GM11168 (cell line): Measurements from ENCODE around the gene OSBPL10.
"Not testable (repeated sequence)": the region's sequence is repeated elsewhere in the genome, so short reads cannot be mapped to it uniquely, and the experiment has no call there.

Experiments used
- in situ Hi-C: fragments of 300-500 bp; cut with MboI; formaldehyde crosslinking; loops from one replicate; pipeline ENCODE4 v1.12.0; 2022; ENCODE audit warnings: low sequenced_read_pairs; ENCODE audit not compliant: unreplicated experiment

The OSBPL10 gene

GRCh38 chr3:31993843-31994242, 12.8 kb upstream of the OSBPL10 start:
- in situ Hi-C loops = no loop called here

- in situ Hi-C loops = not testable (repeated sequence)
These were observed 11.9 kb upstream of the OSBPL10 start for GRCh38 chr3:31992995-31993394.

GRCh38 chr3:31988271-31988670, 7.2 kb upstream of the OSBPL10 start:
- in situ Hi-C loops = no loop called here

GRCh38 chr3:31985831-31986230, 4.8 kb upstream of the OSBPL10 start:
- in situ Hi-C loops = no loop called here

- in situ Hi-C loops = no loop called here
These were observed 3.3 kb upstream of the OSBPL10 start for GRCh38 chr3:31984321-31984720.

- in situ Hi-C loops = no loop called here
These were observed 394 bp downstream of the OSBPL10 start for GRCh38 chr3:31980530-31981205.

- in situ Hi-C loops = no loop called here
These were observed 1.9 kb downstream of the OSBPL10 start for GRCh38 chr3:31979001-31979697.

- in situ Hi-C loops = no loop called here
These were observed 2.5 kb downstream of the OSBPL10 start for GRCh38 chr3:31978553-31978952.

- in situ Hi-C loops = no loop called here
These were observed 3.3 kb downstream of the OSBPL10 start for GRCh38 chr3:31977736-31978135.

GRCh38 chr3:31976302-31976701, 4.8 kb downstream of the OSBPL10 start:
- in situ Hi-C loops = no loop called here

GRCh38 chr3:31974964-31975363, 6.1 kb downstream of the OSBPL10 start:
- in situ Hi-C loops = no loop called here

- in situ Hi-C loops = no loop called here
These were observed 6.6 kb downstream of the OSBPL10 start for GRCh38 chr3:31974471-31974870.

- in situ Hi-C loops = no loop called here
These were observed 7.2 kb downstream of the OSBPL10 start for GRCh38 chr3:31973837-31974236.

- in situ Hi-C loops = no loop called here
These were observed 8.0 kb downstream of the OSBPL10 start for GRCh38 chr3:31973081-31973480.

GRCh38 chr3:31971607-31972006, 9.5 kb downstream of the OSBPL10 start:
- in situ Hi-C loops = no loop called here

GRCh38 chr3:31968927-31969418, 12.1 kb downstream of the OSBPL10 start:
- in situ Hi-C loops = no loop called here

- in situ Hi-C loops = no loop called here
These were observed 12.6 kb downstream of the OSBPL10 start for GRCh38 chr3:31968369-31968926.

GRCh38 chr3:31967592-31967991, 13.5 kb downstream of the OSBPL10 start:
- in situ Hi-C loops = no loop called here

- in situ Hi-C loops = no loop called here
These were observed 14.0 kb downstream of the OSBPL10 start for GRCh38 chr3:31966978-31967591.

- in situ Hi-C loops = no loop called here
These were observed 18.3 kb downstream of the OSBPL10 start for GRCh38 chr3:31962801-31963205.

- in situ Hi-C loops = no loop called here
These were observed 20.1 kb downstream of the OSBPL10 start for GRCh38 chr3:31960793-31961431.
